HCT116 (cell line): ENCODE data around the gene OBSCN. TPM values are rescaled to one million over a fixed set of nuclear protein-coding genes. Genes with fewer than 3 reads are reported as not detected.

Experiments
- ATAC-seq: fragments of 200-7000 bp; cut with Tn5 transposase; 2 replicates; pipeline ENCODE4 v1.9.1; 2020; ENCODE audit warnings: mild to moderate bottlenecking, moderate library complexity
- BruUV-seq: library from RNA; stranded (reverse); fragments of 400-500 nt; replicated peaks from 2 replicates; lab custom pipeline; 2021; lab: Mats Ljungman, UMichigan
- CTCF ChIA-PET: fragments of 300-600 bp; sonication (Branson Sonifier 250); formaldehyde crosslinking; loops from one replicate; lab custom pipeline; 2021; ENCODE audit warnings: antibody characterized with exemption; lab: Charles Lee
- POLR2A ChIA-PET: fragments of 300-600, 350-600 bp; sonication (Branson Sonifier 250); formaldehyde crosslinking; loops from one replicate; lab custom pipeline; 2021; ENCODE audit warnings: antibody characterized with exemption; lab: Charles Lee
- RAD21 ChIA-PET, 2 experiments: fragments of 300-600 bp; sonication (Branson Sonifier 250); formaldehyde crosslinking; loops; one replicate each; lab custom pipeline; 2023; ENCODE audit warnings: low total read pairs in 2 of 2; ENCODE audit not compliant: uncharacterized antibody in 2 of 2, unreplicated experiment in 2 of 2, low non-redundant PET in 1 of 2; lab: Charles Lee
- DNase-seq: peaks from one replicate; pipeline ENCODE4 v3.0.0-alpha.2; 2010; ENCODE audit warnings: low read depth, low spot score
- H2AFZ ChIP-seq: fragments of 200-600 bp; shearing (Covaris generic), sonication (generic); 2 replicates; pipeline ENCODE4 v1.6.1; 2017; ENCODE audit warnings: low read depth, mixed run types, mixed read lengths, antibody characterized with exemption, low read length; ENCODE audit not compliant: poor library complexity, severe bottlenecking
- H3K27ac ChIP-seq: 2 replicates; pipeline ENCODE4 v1.5.1; 2012; ENCODE audit warnings: low read depth, low read length
- H3K27me3 ChIP-seq: fragments of 200-600 bp; sonication (generic); 2 replicates; pipeline ENCODE4 v1.6.1; 2016; ENCODE audit warnings: mixed run types, low read length, mixed read lengths; ENCODE audit not compliant: insufficient read depth
- H3K36me3 ChIP-seq, 2 experiments: fragments of 200-500 bp in 1 of 2; fragments of 200-600 bp in 1 of 2; sonication (Bioruptor generic) in 1 of 2; sonication (generic) in 1 of 2; 2 replicates each; pipeline versions ENCODE4 v1.5.1 to v1.6.1; 2014 to 2016; ENCODE audit warnings: low read length in 2 of 2, inconsistent platforms in 1 of 2, mixed read lengths in 1 of 2, mixed run types in 1 of 2; ENCODE audit not compliant: insufficient read depth in 2 of 2, control insufficient read depth in 1 of 2
- H3K4me1 ChIP-seq, 2 experiments: fragments of 200-600 bp in 1 of 2; sonication (generic) in 1 of 2; 2 replicates each; pipeline versions ENCODE4 v1.5.1 to v1.6.1; 2012 to 2017; ENCODE audit warnings: low read length in 2 of 2, inconsistent platforms in 1 of 2, mild to moderate bottlenecking in 1 of 2, mixed read lengths in 1 of 2, mixed run types in 1 of 2, moderate library complexity in 1 of 2; ENCODE audit not compliant: insufficient read depth in 2 of 2, control insufficient read depth in 1 of 2
- H3K4me2 ChIP-seq: fragments of 200-600 bp; sonication (generic); 2 replicates; pipeline ENCODE4 v1.6.1; 2017; ENCODE audit warnings: mixed run types, low read length, mixed read lengths
- H3K4me3 ChIP-seq, 2 experiments: fragments of 200-600 bp in 1 of 2; sonication (generic) in 1 of 2; replicated peaks in 1 of 2; 2 replicates each; pipeline ENCODE4 v1.5.1; 2011 to 2016; ENCODE audit warnings: low read length in 2 of 2, control low read depth in 1 of 2, low read depth in 1 of 2, mild to moderate bottlenecking in 1 of 2, mixed read lengths in 1 of 2, mixed run types in 1 of 2
- H3K79me2 ChIP-seq: fragments of 200-600 bp; sonication (generic); 2 replicates; pipeline ENCODE4 v1.6.1; 2017; ENCODE audit warnings: mild to moderate bottlenecking, mixed run types, low read length, moderate library complexity, mixed read lengths; ENCODE audit not compliant: insufficient read depth
- H3K9ac ChIP-seq: fragments of 200-600 bp; sonication (generic); 2 replicates; pipeline ENCODE4 v1.6.1; 2016; ENCODE audit warnings: low read length, mixed read lengths
- H3K9me2 ChIP-seq: fragments of 200-600 bp; sonication (generic), shearing (Covaris generic); 2 replicates; pipeline ENCODE4 v1.6.1; 2017; ENCODE audit warnings: mixed run types, mild to moderate bottlenecking, moderate library complexity; ENCODE audit not compliant: insufficient read depth
- H3K9me3 ChIP-seq, 2 experiments: fragments of 200-500 bp in 1 of 2; fragments of 200-600 bp in 1 of 2; sonication (Bioruptor generic) in 1 of 2; sonication (generic) in 1 of 2; 2 replicates each; pipeline ENCODE4 v1.6.1; 2014 to 2017; ENCODE audit warnings: low read length in 2 of 2, mixed read lengths in 2 of 2, inconsistent platforms in 1 of 2, low read depth in 1 of 2, mild to moderate bottlenecking in 1 of 2, mixed run types in 1 of 2, moderate library complexity in 1 of 2; ENCODE audit not compliant: control insufficient read depth in 1 of 2, insufficient read depth in 1 of 2
- H4K20me1 ChIP-seq: fragments of 200-600 bp; sonication (generic), shearing (Covaris generic); 2 replicates; pipeline ENCODE4 v1.6.1; 2017; ENCODE audit warnings: mixed run types, mild to moderate bottlenecking, moderate library complexity; ENCODE audit not compliant: insufficient read depth
- EZH2phosphoT487 ChIP-seq: fragments of 200-600 bp; IDR thresholded peaks from 2 replicates; pipeline ENCODE4 v1.6.1; 2018; ENCODE audit warnings: antibody characterized with exemption, borderline replicate concordance
- POLR2A ChIP-seq: IDR thresholded peaks from 2 replicates; pipeline ENCODE4 v1.7.0; 2011; ENCODE audit warnings: borderline replicate concordance; ENCODE audit not compliant: insufficient read depth, insufficient read length; ENCODE audit errors: extremely low read depth
- POLR2AphosphoS5 ChIP-seq: IDR thresholded peaks from 2 replicates; pipeline ENCODE4 v1.6.1; 2011; ENCODE audit warnings: mild to moderate bottlenecking, low read depth, low read length, moderate library complexity
- RAD21 ChIP-seq: IDR thresholded peaks from 2 replicates; pipeline ENCODE4 v1.6.1; 2012; ENCODE audit warnings: low read depth, mild to moderate bottlenecking
- YY1 ChIP-seq: IDR thresholded peaks from 2 replicates; pipeline ENCODE4 v1.6.1; 2011; ENCODE audit warnings: low read length, low read depth, moderate library complexity, mild to moderate bottlenecking; ENCODE audit not compliant: insufficient replicate concordance; ENCODE audit errors: extremely low read depth
- ZFX ChIP-seq: fragments of 450-650 bp; IDR thresholded peaks from 2 replicates; pipeline ENCODE4 v1.6.1; 2017
- intact Hi-C: fragments of 100-400 bp; cut with micrococcal nuclease; formaldehyde crosslinking; loops from 2 replicates; pipeline ENCODE4 v1.10.0; 2022
- total RNA-seq: library from RNA; stranded (reverse); gene quantifications from one replicate; pipeline ENCODE4 v1.2.1, GENCODE V29; 2021; ENCODE audit not compliant: unreplicated experiment
- TF ChIP-seq, protein P1 (sequence below): IDR thresholded peaks from 2 replicates; pipeline ENCODE4 v1.6.1; 2011; ENCODE audit warnings: mild to moderate bottlenecking, low read length, moderate library complexity; ENCODE audit not compliant: insufficient replicate concordance; ENCODE audit errors: extremely low read depth

Gene OBSCN
- total RNA-seq, 1 experiment from 2014 or later: 16.6 TPM

- H3K36me3 ChIP-seq: no peaks in the 10 kb centered on the region
- ATAC-seq (no peak), DNase-seq (no peak)
- no peaks in the 10 kb centered on the region for H4K20me1 ChIP-seq
- no peak overlapping the region for H3K4me3 ChIP-seq
- no TSS peak for BruUV-seq
- no peaks in the 10 kb centered on the region for H3K4me1 ChIP-seq
- H3K4me2 ChIP-seq: no peak overlapping the region
- POLR2A ChIA-PET: no interaction called here
- CTCF ChIA-PET: no interaction called here
- TF ChIP-seq RAD21 (no peak), EZH2phosphoT487 (no peak), POLR2A (no peak), ZFX (no peak), YY1 (no peak), POLR2AphosphoS5 (no peak)
- TF ChIP-seq, protein P1, sequence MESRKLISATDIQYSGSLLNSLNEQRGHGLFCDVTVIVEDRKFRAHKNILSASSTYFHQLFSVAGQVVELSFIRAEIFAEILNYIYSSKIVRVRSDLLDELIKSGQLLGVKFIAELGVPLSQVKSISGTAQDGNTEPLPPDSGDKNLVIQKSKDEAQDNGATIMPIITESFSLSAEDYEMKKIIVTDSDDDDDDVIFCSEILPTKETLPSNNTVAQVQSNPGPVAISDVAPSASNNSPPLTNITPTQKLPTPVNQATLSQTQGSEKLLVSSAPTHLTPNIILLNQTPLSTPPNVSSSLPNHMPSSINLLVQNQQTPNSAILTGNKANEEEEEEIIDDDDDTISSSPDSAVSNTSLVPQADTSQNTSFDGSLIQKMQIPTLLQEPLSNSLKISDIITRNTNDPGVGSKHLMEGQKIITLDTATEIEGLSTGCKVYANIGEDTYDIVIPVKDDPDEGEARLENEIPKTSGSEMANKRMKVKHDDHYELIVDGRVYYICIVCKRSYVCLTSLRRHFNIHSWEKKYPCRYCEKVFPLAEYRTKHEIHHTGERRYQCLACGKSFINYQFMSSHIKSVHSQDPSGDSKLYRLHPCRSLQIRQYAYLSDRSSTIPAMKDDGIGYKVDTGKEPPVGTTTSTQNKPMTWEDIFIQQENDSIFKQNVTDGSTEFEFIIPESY: no peak
- H3K9me3 ChIP-seq: no peaks in the 10 kb centered on the region
- intact Hi-C loops: no loop called here
- no peak overlapping the region for H3K9ac ChIP-seq
- no peaks in the 10 kb centered on the region for H3K79me2 ChIP-seq
- H3K27ac ChIP-seq: no peak overlapping the region
- H2AFZ ChIP-seq: no peak overlapping the region
- H3K9me2 ChIP-seq: no peaks in the 10 kb centered on the region
- RAD21 ChIA-PET: no interaction called here
- no peaks in the 10 kb centered on the region for H3K27me3 ChIP-seq
These were observed 79.9 kb downstream of the OBSCN start for GRCh38 chr1:228287541-228288425.
